PC-3 (cell line): ENCODE results near the gene ZNF296.

Experiments
- CTCF ChIP-seq: fragments of 300-600 bp; sonication (generic); conservative IDR thresholded peaks from 2 replicates; pipeline ENCODE4 v1.5.1; 2017; ENCODE audit warnings: antibody characterized with exemption, low read depth, mild to moderate bottlenecking, low read length
- EZH2 ChIP-seq: fragments of 300-600 bp; sonication (generic); IDR thresholded peaks from one replicate; pipeline ENCODE4 v1.6.1; 2017; ENCODE audit warnings: antibody characterized with exemption, mild to moderate bottlenecking, low read length; ENCODE audit not compliant: unreplicated experiment

GRCh38 chr19:45090034-45090433 lies 13.8 kb upstream of the ZNF296 start:
- TF ChIP-seq CTCF (no peak; the same call in 1 of the 2 replicates), EZH2 (no peak)
